Activated CD4-positive, alpha-beta T cell treated with anti-CD3 and anti-CD28 coated beads, Interleukin-2, amount 50 U/mL, for 48 hours (primary cell): ENCODE data around the gene CADM2.

Source experiments
- DNase-seq, 2 experiments: peaks; one replicate each; pipeline ENCODE4 v3.0.0-alpha.2; 2020

The CADM2 gene

DNA sequence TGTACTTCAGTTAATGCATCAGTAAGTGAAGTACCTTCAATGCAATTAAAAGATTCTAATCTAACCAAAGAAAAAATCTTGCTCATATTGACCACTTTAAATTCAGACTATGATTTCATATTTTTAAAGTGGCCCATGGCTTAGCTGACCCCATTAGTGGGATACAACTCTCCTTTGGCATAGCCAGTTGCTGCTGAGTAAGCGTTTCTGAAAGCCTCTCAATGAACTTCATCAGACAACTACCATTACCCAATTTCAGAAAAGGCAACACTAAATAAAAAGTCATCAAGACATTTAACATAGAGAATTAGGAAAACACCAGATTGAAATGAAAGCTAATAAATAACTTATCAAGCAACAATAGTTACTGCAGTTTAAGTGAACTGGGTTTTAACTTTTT is 27.0 kb downstream of the CADM2 start:
- DNase-seq = no peak

GRCh38 chr3:84987706-84988504 is 29.1 kb downstream of the CADM2 start:
- DNase-seq = no peak

DNA sequence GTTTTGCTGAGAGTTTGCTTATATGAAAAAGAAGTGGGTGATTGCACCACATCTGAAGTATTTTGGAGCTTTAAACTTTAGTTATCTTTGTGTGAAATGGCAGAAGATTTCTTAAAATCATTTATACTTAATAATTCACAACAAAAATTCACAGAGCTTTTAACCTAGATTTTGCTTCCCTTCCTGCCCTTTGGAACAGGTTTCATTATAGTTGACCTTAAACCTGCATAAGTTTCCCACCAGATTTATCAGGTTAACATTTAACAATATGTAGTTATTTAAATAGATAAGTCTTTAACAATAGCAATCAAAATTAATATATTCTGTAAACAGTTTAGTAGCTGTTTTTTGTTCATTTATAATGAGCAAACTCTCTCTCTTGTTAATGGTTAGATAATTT is 30.3 kb downstream of the CADM2 start:
- DNase-seq = no peak

GRCh38 chr3:84991422-84991900 is 32.7 kb downstream of the CADM2 start:
- DNase-seq = no peak

DNA sequence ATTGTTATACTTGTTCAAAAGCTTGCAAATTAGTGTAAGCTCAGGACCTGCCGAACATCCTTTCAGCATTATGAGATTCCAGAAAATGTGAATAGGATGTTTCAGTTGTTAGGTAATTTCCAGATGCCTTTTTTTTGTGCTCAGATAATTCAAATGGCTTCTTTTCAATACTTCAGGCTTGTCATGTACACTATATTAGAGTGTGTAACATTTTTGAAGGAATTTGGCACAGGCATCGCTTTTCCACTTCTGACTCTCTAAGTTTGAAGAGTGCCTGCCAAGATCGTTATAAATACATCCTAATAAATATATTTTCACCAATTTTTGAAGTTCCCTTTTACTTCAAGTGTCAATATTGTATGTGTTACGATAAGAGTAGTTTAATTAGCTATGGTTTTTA is 35.2 kb downstream of the CADM2 start:
- DNase-seq = no peak

- DNase-seq = no peak
These were observed 39.8 kb downstream of the CADM2 start for GRCh38 chr3:84998545-84998944.

DNA sequence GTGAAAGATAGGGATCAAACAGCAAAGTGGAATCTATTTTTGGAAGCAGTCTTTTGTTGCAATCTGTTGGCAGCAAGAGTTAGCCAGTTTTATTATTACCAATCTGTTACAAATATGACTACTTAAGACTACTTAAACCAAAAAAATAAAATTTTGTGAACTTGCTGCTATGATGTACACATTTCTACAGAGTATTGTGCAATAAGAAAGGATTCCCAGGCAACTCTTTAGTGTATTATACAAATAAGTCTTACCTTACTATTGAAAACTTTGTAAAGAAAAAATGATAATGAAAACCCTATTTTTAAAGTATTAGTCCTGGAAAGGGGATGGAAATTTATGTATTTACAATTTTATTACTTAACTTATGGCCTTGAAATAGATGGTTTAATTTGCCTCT is 44.7 kb downstream of the CADM2 start:
- no peak for DNase-seq

DNA sequence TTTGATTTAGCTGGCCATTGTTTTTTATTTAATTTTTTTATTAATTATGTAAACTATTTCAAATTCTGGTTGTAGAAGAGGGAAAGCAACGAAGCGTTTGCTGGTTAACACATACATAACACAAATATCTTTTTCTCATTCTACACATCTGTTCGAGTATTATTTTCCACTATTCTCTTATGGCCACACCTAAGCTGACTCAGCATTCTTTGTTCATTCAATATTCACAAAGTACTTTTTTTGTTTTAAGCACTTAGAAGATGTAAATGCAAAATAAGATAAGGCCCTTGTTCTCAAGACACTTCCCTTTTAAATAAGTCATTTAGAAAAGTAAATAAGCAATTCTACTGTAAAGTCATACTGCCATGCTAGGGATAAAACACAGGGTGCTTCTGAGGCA is 45.4 kb downstream of the CADM2 start:
- no peak for DNase-seq

DNA sequence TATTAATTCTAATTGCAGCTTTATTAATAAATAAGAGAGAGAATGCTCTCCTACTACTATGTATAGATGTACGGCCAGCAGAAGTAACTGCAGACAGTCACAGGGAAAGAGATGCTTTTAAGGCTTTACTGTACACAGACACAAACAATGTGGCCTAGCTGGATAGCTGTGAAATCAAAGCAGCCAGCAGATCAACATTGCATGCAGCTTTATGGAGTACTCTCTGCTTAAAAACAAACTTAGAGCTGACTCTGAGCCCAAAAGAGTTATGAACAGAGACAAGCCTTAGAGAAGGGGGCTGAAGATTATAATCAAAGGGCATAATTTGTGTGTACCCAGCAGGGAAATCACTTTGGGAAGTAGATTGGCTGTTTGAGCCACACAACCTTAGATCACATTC is 47.2 kb downstream of the CADM2 start:
- DNase-seq = no peak

- no peak for DNase-seq
These were observed 48.7 kb downstream of the CADM2 start for GRCh38 chr3:85007195-85008094.

DNA sequence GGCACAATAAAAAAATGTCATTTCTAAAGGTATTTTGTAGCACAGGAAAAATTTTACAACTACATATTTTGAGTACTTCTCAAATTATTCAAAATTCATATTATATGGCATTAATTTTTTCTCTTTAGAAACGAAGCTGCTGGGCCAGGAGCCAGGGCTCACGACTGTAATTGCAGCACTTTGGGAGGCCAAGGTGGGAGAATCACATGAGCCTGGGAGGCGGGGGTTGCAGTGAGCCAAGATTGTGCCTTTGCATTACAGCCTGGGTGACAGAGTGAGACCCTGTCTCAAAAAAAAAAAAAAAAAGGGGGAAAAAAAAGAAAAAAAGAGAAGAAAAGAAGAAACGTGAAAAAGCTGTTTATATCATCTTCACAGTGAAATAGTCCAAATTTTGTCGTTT is 62.0 kb downstream of the CADM2 start:
- DNase-seq = no peak

DNA sequence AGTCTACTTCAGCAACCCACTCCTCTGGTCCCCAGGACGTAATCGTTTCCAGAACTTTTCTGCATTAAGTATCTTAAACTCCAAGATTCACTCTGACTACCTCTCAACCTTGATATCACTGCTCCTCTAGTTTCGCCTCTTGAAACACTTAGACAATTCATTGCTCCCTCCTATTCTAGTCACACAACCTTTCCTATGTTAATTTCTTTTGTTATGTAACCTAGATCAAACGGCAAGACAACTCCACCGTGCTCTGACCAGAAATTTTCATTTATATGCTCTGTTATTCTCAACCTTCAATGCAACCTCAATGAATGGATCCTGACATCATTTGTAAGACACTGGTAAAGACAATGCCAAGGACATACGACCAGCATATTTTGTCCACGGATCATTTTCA is 71.3 kb downstream of the CADM2 start:
- no peak for DNase-seq

DNA sequence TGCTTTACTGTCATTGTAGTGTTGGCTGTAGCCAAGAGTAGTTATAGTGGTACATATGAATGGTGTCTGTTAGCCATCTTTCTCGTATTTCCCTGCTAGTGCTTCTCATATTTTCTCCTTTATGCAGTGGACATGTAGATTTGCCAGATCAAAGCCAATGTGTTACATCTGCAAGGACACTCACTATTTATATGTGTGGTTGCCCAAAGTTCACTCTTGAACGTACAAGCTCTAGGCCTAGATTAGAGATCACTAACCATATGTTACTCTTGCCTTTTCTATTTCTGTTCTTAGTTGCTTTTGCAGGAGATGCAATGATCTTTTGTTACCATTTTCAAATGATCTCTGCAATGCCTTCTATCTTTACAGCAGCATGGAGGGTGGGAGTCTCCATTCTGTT is 78.4 kb downstream of the CADM2 start:
- no peak for DNase-seq

DNA sequence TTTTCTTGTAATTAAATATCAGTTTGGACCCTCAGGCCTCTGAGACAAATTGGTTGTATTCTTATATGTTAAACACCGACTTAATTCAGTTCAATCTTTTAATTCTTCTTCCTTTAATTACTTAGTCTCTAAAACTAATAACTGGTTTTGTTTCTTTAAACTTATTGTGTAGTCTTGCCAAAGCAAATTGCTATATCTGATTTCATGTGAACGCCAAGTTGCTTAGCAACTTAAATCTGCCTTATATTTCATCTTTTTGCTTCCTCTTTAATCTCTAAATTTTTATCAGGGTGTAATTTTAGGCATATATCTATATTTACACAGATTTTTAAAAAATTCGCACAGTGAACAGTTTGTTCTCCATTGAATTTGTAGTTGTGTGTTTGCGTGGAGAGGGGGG is 82.2 kb downstream of the CADM2 start:
- DNase-seq = no peak

- no peak for DNase-seq
These were observed 82.8 kb downstream of the CADM2 start for GRCh38 chr3:85041562-85042055.

DNA sequence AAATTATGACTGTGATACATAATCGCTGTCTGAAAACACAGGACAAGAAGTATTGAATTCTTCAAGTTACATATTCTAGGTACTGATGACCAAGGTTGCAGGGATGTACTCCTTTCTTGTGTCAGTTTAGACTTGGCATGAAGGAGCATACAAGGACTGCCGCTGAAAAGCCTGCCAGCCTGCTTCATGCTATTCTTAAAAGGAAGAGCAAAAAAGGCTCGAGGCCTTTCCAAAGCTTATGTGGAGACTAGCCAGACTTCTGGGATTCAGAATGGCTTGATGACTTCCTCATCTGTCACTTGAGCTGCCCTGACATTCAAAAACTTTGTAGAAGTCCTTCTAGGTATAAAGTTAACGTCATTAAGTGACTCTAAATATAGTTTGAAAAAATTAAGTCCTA is 92.0 kb downstream of the CADM2 start:
- DNase-seq = no peak

DNA sequence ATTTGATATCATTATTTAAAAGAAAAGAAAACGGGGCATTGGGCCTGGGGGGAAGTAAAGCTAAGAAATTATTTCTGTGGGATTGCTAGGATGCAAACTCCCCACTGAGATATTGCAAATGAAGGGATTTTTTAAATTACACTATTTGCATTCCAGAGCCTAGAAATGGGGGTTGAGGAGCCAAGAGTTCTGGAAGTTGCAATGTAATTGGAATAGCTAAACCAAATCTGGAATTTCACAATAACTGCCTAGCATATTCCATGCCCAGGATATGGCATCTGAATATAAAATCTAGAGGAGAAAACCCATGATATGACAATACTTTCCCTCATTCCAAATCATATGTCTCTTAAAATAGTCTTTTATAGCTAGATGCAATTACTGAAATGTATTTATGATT is 93.0 kb downstream of the CADM2 start:
- DNase-seq = no peak

DNA sequence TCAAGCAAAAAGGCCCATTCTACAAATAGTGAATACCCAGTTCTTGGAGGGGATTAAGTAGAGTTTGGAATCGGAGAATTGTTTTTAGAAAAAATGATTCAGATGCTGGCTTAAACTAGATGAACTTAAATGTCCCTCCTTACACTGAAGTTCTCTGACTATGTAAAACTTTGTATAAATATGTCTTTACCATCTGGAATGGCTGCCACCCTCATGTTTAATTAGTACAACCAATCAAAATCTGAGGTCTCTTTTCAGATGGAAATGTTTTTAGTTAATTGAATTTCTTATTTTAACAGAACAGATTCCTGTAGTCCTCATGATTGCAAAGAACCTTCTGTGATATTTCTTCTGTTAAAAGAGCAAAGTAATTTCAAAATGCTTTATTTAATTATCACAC is 94.8 kb downstream of the CADM2 start:
- no peak for DNase-seq

DNA sequence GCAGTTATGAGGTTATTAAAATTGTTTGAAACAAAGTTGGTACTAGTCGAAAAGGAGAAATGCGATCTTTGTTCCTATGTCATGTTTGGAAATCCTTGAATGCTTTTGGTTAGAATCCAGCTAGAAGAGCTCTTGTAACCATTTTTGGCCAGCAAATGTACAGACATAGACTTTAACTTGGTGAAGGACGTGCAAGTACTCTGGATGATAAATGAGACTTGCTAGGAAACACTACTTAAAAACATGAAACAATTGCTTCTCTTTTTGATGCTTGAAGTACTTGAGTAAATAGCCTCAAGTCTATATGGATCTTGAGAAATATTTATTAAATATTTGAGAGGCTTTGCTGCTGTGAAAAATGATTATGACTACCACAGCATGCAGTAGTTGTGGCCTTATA is 95.8 kb downstream of the CADM2 start:
- DNase-seq = no peak

DNA sequence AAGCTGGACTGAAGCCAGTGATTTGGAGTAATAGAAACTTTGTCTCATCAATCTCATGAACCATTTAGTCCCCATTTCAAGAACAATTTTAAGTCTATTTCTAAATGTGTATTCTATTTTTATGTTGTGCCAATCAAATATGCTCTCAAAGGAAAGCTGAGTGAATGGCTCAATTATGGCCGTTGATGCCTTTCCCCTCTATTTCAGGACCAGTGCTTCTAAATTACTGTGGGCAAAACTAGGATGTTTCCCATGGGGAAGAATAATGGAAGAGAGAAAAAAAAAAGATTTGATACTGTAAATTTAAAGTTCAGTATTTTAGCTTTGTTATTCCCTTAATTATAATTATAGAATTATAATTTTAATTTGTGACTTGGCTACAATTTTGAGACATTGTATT is 110.1 kb downstream of the CADM2 start:
- no peak for DNase-seq

GRCh38 chr3:85074003-85074402 is 115.2 kb downstream of the CADM2 start:
- DNase-seq = no peak

DNA sequence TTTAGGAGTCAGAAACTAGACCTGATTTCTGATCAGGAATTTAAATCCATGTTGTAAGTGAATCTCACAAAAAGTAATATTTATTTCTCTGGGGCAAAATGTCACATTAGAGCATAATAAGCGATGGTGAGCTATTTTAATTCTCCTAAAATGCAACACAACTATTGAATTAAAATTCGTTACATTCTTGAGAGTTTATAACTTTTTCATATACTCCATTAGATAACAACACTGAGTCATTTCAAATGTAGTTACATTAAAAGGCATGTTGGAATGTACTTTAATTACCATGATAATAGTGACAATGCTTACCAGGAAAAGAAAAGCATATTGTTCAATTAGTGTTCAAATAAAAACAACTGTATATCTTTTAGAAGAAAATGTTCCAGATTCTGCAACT is 116.9 kb downstream of the CADM2 start:
- DNase-seq = no peak

- DNase-seq = no peak
These were observed 118.2 kb downstream of the CADM2 start for GRCh38 chr3:85077018-85077417.
